NB4 (cell line): ENCODE results near the gene GALNT2.

ENCODE experiments used
- DNase-seq: peaks from one replicate; pipeline ENCODE4 v3.0.0; 2010; ENCODE audit warnings: low read depth
- H3K4me3 ChIP-seq: one replicate; pipeline ENCODE4 v1.5.1; 2011; ENCODE audit warnings: mild to moderate bottlenecking, low read depth, low read length, moderate library complexity
- CTCF ChIP-seq: IDR thresholded peaks from one replicate; pipeline ENCODE4 v1.5.1; 2012; ENCODE audit warnings: low read depth, low read length
- MAX ChIP-seq: IDR thresholded peaks from 2 replicates; pipeline ENCODE4 v1.6.1; 2011; ENCODE audit warnings: low read depth, low read length
- MYC ChIP-seq: IDR thresholded peaks from 2 replicates; pipeline ENCODE4 v1.6.1; 2011; ENCODE audit warnings: low read depth, low read length
- POLR2A ChIP-seq: IDR thresholded peaks from 2 replicates; pipeline ENCODE4 v1.6.1; 2011; ENCODE audit warnings: mild to moderate bottlenecking; ENCODE audit not compliant: insufficient read length; ENCODE audit errors: extremely low read depth

Gene GALNT2

GRCh38 chr1:230215031-230215430 lies 148.0 kb downstream of the GALNT2 start:
- no peak for DNase-seq
- H3K4me3 ChIP-seq: no peak overlapping the region
- TF ChIP-seq CTCF (no peak), POLR2A (no peak), MYC (no peak), MAX (no peak)

GRCh38 chr1:230215529-230215928 lies 148.5 kb downstream of the GALNT2 start:
- no peak for TF ChIP-seq CTCF
- no peak for TF ChIP-seq MAX
- TF ChIP-seq MYC: no peak
- TF ChIP-seq POLR2A: no peak
- no peak for DNase-seq
- no peak overlapping the region for H3K4me3 ChIP-seq

GRCh38 chr1:230216896-230217295 lies 149.9 kb downstream of the GALNT2 start:
- TF ChIP-seq MAX (no peak), POLR2A (no peak), MYC (no peak), CTCF (no peak)
- no peak for DNase-seq
- H3K4me3 ChIP-seq: no peak overlapping the region

GRCh38 chr1:230218667-230219066 lies 151.6 kb downstream of the GALNT2 start:
- no peak overlapping the region for H3K4me3 ChIP-seq
- TF ChIP-seq POLR2A: no peak
- TF ChIP-seq MYC: no peak
- no peak for TF ChIP-seq CTCF
- TF ChIP-seq MAX: no peak
- no peak for DNase-seq

- no peak overlapping the region for H3K4me3 ChIP-seq
- DNase-seq: no peak
- TF ChIP-seq MAX: no peak
- no peak for TF ChIP-seq POLR2A
- TF ChIP-seq MYC: no peak
- TF ChIP-seq CTCF: no peak
Measured at GRCh38 chr1:230219174-230220067, 152.4 kb downstream of the GALNT2 start.

- DNase-seq: no peak
- TF ChIP-seq CTCF (no peak), POLR2A (no peak)
- H3K4me3 ChIP-seq: no peak overlapping the region
Measured at GRCh38 chr1:230220478-230220877, 153.4 kb downstream of the GALNT2 start.
